Measurements from ENCODE around the gene P2RX7. TPM values are rescaled to one million over a fixed set of nuclear protein-coding genes. Genes with fewer than 3 reads are reported as not detected.

P2RX7 gene
- total RNA-seq = 0.72 and 0.75 TPM in 2 replicates

DNA sequence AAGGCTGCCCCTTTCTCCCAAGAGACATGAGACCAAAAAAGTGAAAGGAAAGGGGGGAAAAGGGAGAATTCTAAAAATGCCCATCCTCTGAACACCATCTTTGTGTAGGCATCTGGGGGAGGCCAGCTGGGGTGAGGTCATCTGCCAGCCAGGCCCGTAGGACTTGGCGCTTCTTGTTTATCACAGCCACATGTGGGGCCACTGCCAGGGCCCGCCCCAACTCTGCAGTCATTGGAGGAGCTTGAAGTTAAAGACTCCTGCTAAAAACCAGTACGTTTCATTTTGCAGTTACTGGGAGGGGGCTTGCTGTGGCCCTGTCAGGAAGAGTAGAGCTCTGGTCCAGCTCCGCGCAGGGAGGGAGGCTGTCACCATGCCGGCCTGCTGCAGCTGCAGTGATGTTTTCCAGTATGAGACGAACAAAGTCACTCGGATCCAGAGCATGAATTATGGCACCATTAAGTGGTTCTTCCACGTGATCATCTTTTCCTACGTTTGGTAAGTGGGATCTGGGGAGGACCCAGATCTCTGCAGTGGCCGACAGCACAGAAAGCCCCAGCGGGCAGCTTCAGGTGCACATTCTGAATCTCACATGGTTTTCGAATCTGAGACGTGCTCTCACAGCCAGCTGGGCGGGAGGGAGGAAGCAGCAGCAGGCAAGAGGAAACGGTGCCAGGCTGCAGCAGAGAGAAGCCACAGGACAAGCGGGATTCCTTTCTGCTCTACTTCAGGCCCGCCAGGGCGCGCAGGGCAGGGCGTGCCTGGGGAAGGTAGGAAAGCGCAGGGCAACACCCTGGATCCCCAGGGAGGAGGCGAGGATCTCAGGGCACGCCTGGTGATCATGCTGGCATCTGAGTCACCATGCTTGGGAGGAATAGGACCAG, at the start of gene P2RX7:
Gene P2RX7 (plus strand): TSS at position 276 of the 881 bp plus-strand sequence. CDS start 95 bp downstream, at position 371.

GRCh38 chr12:121209624-121210572, 77.2 kb downstream of the P2RX7 start, which contains the start of gene P2RX4:
Gene P2RX4, plus strand, starts transcription at chr12:121210129. Its CDS starts 36 bp downstream, at chr12:121210165.

Other genes starting within 250 kb of the P2RX7 start
- gene SPPL3, start 228.5 kb upstream of the P2RX7 start, total RNA-seq = 4.4 and 7.6 TPM in 2 replicates
- not detected in 2 replicates for gene HNF1A, start 154.3 kb upstream of the P2RX7 start, total RNA-seq
- 18.8 and 18.9 TPM in 2 replicates for gene C12orf43, start 116.4 kb upstream of the P2RX7 start, total RNA-seq
- 0.19 and 0.36 TPM in 2 replicates for gene OASL, start 93.6 kb upstream of the P2RX7 start, total RNA-seq
- gene P2RX4, start 77.3 kb downstream of the P2RX7 start, total RNA-seq = 20.8 and 22.6 TPM in 2 replicates
- gene CAMKK2, start 163.8 kb downstream of the P2RX7 start, total RNA-seq = 14.2 and 20.3 TPM in 2 replicates
- gene ANAPC5, start 219.5 kb downstream of the P2RX7 start, total RNA-seq = 120 and 143 TPM in 2 replicates

Data from endothelial cell of coronary artery (primary cell).